ENCODE results near the gene SLC25A21.
A peak's percentile ranks its signal among the peaks of the same experiment; 100 is the strongest.

The SLC25A21 gene

DNA sequence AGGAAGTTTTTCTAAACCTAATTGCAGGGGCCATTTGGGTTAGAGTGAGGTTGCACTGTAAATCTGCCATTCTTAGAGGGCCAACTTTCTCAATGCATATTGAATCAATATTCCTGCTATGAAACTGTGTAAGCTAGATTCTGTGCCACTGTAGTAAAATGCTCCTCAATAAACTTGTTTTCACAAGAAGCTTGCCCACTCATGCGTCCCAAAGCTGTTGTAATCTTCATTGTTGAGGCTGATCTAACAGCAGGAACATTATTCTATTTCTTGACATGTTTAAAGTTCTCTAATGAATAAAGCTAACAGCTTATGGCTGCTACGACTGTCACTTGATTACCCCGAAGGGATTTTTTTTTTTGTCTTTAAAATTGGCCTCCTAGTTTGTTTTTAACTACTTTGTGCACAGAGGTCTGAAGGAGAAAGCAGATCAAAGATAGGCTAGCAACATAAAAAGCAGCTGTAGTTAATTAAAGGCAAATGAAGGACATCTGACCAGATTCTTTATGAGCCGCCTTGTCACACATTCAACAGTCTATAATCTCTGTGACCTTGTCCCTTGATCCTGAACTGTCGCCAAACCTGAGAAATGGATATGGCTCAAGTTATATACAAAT is 267.0 kb downstream of the SLC25A21 start:
- no peak overlapping the region for H3K4me3 ChIP-seq (ENCODE audit: low read depth, low read length)
- peak overlapping the region; percentile 44 for H3K27ac ChIP-seq (ENCODE audit: extremely low read depth, low read depth, low read length)
- ChIA-PET CTCF (interaction anchor here (0.6 to 0.8 kb wide), 2 partner anchors 37 to 252 kb away, joined by 3 to 4 read pairs; no protein-coding TSS in a partner anchor), POLR2A (no interaction called here)
- H3K36me3 ChIP-seq (ENCODE audit: control insufficient read depth in 2 of 2, insufficient read depth in 1 of 2, low read length in 2 of 2): no peaks in the 10 kb centered on the region
- H3K4me1 ChIP-seq (ENCODE audit: control insufficient read depth, insufficient read depth, low read length): peaks cover 12% of the 10 kb centered on the region; the same call in 1 of the 2 replicates
- no peaks in the 10 kb centered on the region for H3K9me3 ChIP-seq (ENCODE audit: control insufficient read depth, insufficient read depth, low read depth, low read length)
- TF ChIP-seq FEZF1 (tag by site-specific recombination; IDR thresholded peaks at IDR 0.05) (peak; percentile 97), ZNF404 (tag by site-specific recombination; IDR thresholded peaks at IDR 0.05) (no peak), BCL6B (tag by site-specific recombination; IDR thresholded peaks at IDR 0.05) (peak; percentile 48; the same call in 1 of the 2 replicates), BCL11A (tag by site-specific recombination; IDR thresholded peaks at IDR 0.05; ENCODE audit: low read depth) (no peak), ZNF843 (tag by site-specific recombination; IDR thresholded peaks at IDR 0.05) (peak; percentile 94), ZNF747 (tag by site-specific recombination; IDR thresholded peaks at IDR 0.05) (no peak), ZNF561 (tag by site-specific recombination; IDR thresholded peaks at IDR 0.05; ENCODE audit: borderline replicate concordance) (peak; percentile 94), ZNF610 (tag by site-specific recombination; IDR thresholded peaks at IDR 0.05; ENCODE audit: borderline replicate concordance) (0 out of 2 replicates have a peak, but pooled peaks have one; percentile 60), ZNF18 (tag by site-specific recombination; IDR thresholded peaks at IDR 0.05) (peak; percentile 73; the same call in 1 of the 2 replicates), ZSCAN16 (tag by site-specific recombination; IDR thresholded peaks at IDR 0.05) (no peak), GLI2 (tag by site-specific recombination; IDR thresholded peaks at IDR 0.05; ENCODE audit: borderline replicate concordance, low read depth) (peak; percentile 88; the same call in 1 of the 2 replicates), OSR2 (tag by site-specific recombination; IDR thresholded peaks at IDR 0.05) (peak; percentile 99), ZNF416 (tag by site-specific recombination; IDR thresholded peaks at IDR 0.05) (no peak), OVOL3 (tag by site-specific recombination; IDR thresholded peaks at IDR 0.05) (peak; percentile 84; the same call in 1 of the 2 replicates), KLF10 (tag by site-specific recombination; IDR thresholded peaks at IDR 0.05) (peak; percentile 57), ZNF580 (tag by site-specific recombination; IDR thresholded peaks at IDR 0.05) (peak; percentile 66; the same call in 1 of the 2 replicates), ZNF558 (tag by site-specific recombination; IDR thresholded peaks at IDR 0.05) (0 out of 2 replicates have a peak, but pooled peaks have one; percentile 31), ZNF423 (tag by site-specific recombination; IDR thresholded peaks at IDR 0.05) (0 out of 2 replicates have a peak, but pooled peaks have one; percentile 21)
- TF ChIP-seq, protein P1, sequence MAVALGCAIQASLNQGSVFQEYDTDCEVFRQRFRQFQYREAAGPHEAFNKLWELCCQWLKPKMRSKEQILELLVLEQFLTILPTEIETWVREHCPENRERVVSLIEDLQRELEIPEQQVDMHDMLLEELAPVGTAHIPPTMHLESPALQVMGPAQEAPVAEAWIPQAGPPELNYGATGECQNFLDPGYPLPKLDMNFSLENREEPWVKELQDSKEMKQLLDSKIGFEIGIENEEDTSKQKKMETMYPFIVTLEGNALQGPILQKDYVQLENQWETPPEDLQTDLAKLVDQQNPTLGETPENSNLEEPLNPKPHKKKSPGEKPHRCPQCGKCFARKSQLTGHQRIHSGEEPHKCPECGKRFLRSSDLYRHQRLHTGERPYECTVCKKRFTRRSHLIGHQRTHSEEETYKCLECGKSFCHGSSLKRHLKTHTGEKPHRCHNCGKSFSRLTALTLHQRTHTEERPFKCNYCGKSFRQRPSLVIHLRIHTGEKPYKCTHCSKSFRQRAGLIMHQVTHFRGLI (tag by site-specific recombination; IDR thresholded peaks at IDR 0.05): peak; percentile 29; the same call in 1 of the 2 replicates
- TF ChIP-seq, protein P2, sequence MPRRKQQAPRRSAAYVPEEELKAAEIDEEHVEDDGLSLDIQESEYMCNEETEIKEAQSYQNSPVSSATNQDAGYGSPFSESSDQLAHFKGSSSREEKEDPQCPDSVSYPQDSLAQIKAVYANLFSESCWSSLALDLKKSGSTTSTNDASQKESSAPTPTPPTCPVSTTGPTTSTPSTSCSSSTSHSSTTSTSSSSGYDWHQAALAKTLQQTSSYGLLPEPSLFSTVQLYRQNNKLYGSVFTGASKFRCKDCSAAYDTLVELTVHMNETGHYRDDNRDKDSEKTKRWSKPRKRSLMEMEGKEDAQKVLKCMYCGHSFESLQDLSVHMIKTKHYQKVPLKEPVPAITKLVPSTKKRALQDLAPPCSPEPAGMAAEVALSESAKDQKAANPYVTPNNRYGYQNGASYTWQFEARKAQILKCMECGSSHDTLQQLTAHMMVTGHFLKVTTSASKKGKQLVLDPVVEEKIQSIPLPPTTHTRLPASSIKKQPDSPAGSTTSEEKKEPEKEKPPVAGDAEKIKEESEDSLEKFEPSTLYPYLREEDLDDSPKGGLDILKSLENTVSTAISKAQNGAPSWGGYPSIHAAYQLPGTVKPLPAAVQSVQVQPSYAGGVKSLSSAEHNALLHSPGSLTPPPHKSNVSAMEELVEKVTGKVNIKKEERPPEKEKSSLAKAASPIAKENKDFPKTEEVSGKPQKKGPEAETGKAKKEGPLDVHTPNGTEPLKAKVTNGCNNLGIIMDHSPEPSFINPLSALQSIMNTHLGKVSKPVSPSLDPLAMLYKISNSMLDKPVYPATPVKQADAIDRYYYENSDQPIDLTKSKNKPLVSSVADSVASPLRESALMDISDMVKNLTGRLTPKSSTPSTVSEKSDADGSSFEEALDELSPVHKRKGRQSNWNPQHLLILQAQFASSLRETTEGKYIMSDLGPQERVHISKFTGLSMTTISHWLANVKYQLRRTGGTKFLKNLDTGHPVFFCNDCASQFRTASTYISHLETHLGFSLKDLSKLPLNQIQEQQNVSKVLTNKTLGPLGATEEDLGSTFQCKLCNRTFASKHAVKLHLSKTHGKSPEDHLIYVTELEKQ (tag by site-specific recombination; IDR thresholded peaks at IDR 0.05; ENCODE audit: borderline replicate concordance): 0 out of 2 replicates have a peak, but pooled peaks have one; percentile 12
- TF ChIP-seq, protein P3, sequence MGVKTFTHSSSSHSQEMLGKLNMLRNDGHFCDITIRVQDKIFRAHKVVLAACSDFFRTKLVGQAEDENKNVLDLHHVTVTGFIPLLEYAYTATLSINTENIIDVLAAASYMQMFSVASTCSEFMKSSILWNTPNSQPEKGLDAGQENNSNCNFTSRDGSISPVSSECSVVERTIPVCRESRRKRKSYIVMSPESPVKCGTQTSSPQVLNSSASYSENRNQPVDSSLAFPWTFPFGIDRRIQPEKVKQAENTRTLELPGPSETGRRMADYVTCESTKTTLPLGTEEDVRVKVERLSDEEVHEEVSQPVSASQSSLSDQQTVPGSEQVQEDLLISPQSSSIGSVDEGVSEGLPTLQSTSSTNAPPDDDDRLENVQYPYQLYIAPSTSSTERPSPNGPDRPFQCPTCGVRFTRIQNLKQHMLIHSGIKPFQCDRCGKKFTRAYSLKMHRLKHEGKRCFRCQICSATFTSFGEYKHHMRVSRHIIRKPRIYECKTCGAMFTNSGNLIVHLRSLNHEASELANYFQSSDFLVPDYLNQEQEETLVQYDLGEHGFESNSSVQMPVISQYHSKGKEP (tag by site-specific recombination; IDR thresholded peaks at IDR 0.05): peak; percentile 99
- TF ChIP-seq, protein P4, sequence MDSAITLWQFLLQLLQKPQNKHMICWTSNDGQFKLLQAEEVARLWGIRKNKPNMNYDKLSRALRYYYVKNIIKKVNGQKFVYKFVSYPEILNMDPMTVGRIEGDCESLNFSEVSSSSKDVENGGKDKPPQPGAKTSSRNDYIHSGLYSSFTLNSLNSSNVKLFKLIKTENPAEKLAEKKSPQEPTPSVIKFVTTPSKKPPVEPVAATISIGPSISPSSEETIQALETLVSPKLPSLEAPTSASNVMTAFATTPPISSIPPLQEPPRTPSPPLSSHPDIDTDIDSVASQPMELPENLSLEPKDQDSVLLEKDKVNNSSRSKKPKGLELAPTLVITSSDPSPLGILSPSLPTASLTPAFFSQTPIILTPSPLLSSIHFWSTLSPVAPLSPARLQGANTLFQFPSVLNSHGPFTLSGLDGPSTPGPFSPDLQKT (IDR thresholded peaks at IDR 0.05; ENCODE audit: borderline replicate concordance, low read depth, low read length): no peak
